WTC11 (cell line): ENCODE results near the gene NTRK1. TPM values are rescaled to one million over a fixed set of nuclear protein-coding genes. Genes with fewer than 3 reads are reported as not detected.

Experiments used
- ATAC-seq: fragments of 200-7000 bp; cut with Tn5 transposase; 2 replicates; pipeline ENCODE4 v1.10.0; 2021; ENCODE audit warnings: mild to moderate bottlenecking, moderate library complexity
- CTCF ChIA-PET: fragments of 300-600 bp; sonication (Branson Sonifier 250); formaldehyde crosslinking; loops from one replicate; lab custom pipeline; 2021; ENCODE audit warnings: antibody characterized with exemption; lab: Charles Lee
- POLR2A ChIA-PET: fragments of 350-600 bp; sonication (Branson Sonifier 250); formaldehyde crosslinking; loops from one replicate; lab custom pipeline; 2021; ENCODE audit warnings: antibody characterized with exemption; lab: Charles Lee
- DNase-seq: peaks from one replicate; pipeline ENCODE4 v3.0.0; 2021; ENCODE audit warnings: low spot score
- H3K27ac Mint-ChIP-seq: 2 replicates; pipeline ENCODE4 v1.8.0; 2021; ENCODE audit warnings: mixed read lengths
- H3K27me3 Mint-ChIP-seq: 2 replicates; pipeline ENCODE4 v1.8.0; 2021; ENCODE audit warnings: low read depth, mild to moderate bottlenecking, moderate library complexity, mixed read lengths
- H3K36me3 Mint-ChIP-seq: 2 replicates; pipeline ENCODE4 v1.8.0; 2021; ENCODE audit warnings: mixed read lengths
- H3K4me1 Mint-ChIP-seq: 2 replicates; pipeline ENCODE4 v1.8.0; 2022; ENCODE audit warnings: mixed read lengths
- H3K4me3 Mint-ChIP-seq: 2 replicates; pipeline ENCODE4 v1.8.0; 2021; ENCODE audit warnings: mild to moderate bottlenecking, moderate library complexity, mixed read lengths
- H3K9me3 Mint-ChIP-seq: 2 replicates; pipeline ENCODE4 v1.8.0; 2021; ENCODE audit warnings: mixed read lengths
- FOXP1 ChIP-seq: sonication (generic); formaldehyde crosslinking; IDR thresholded peaks from 2 replicates; pipeline ENCODE4 v1.8.0; 2022; ENCODE audit warnings: missing genetic modification reagents, mild to moderate bottlenecking, moderate library complexity, borderline replicate concordance
- FOXP4 ChIP-seq: sonication (generic); formaldehyde crosslinking; IDR thresholded peaks from 2 replicates; pipeline ENCODE4 v1.8.0; 2022; ENCODE audit warnings: mild to moderate bottlenecking, missing genetic modification reagents
- NFATC4 ChIP-seq: fragments of 250-450 bp; sonication (Bioruptor Pico); IDR thresholded peaks from 2 replicates; pipeline ENCODE4 v1.9.0; 2021; ENCODE audit warnings: mild to moderate bottlenecking
- NFE2L1 ChIP-seq: sonication (generic); formaldehyde crosslinking; IDR thresholded peaks from 2 replicates; pipeline ENCODE4 v1.8.1; 2023; ENCODE audit warnings: missing genetic modification reagents
- OVOL2 ChIP-seq: fragments of 250-450 bp; sonication (Bioruptor Pico); IDR thresholded peaks from 2 replicates; pipeline ENCODE4 v1.9.0; 2021; ENCODE audit warnings: mild to moderate bottlenecking, borderline replicate concordance
- PRDM15 ChIP-seq: sonication (generic); formaldehyde crosslinking; IDR thresholded peaks from 2 replicates; pipeline ENCODE4 v1.8.0; 2022; ENCODE audit warnings: missing genetic modification reagents
- SOX15 ChIP-seq: fragments of 250-450 bp; sonication (Bioruptor Pico); IDR thresholded peaks from 2 replicates; pipeline ENCODE4 v1.9.0; 2021; ENCODE audit warnings: mild to moderate bottlenecking
- SP1 ChIP-seq: sonication (generic); formaldehyde crosslinking; conservative IDR thresholded peaks from 2 replicates; pipeline ENCODE4 v1.8.1; 2022; ENCODE audit warnings: missing genetic modification reagents
- USF1 ChIP-seq: sonication (generic); formaldehyde crosslinking; IDR thresholded peaks from 2 replicates; pipeline ENCODE4 v1.8.0; 2022; ENCODE audit warnings: mild to moderate bottlenecking, missing genetic modification reagents
- USF2 ChIP-seq: sonication (generic); formaldehyde crosslinking; IDR thresholded peaks from 2 replicates; pipeline ENCODE4 v1.8.1; 2023; ENCODE audit warnings: mild to moderate bottlenecking, missing genetic modification reagents, moderate library complexity
- ZBTB43 ChIP-seq: sonication (generic); formaldehyde crosslinking; IDR thresholded peaks from 2 replicates; pipeline ENCODE4 v1.8.1; 2023; ENCODE audit warnings: mild to moderate bottlenecking, missing genetic modification reagents
- total RNA-seq: library from RNA; stranded (reverse); gene quantifications from 3 replicates; pipeline ENCODE4 v1.2.3, GENCODE V29; 2021

The NTRK1 gene
- total RNA-seq, 1 experiment from 2014 or later, result 0.42 TPM

- Mint-ChIP-seq H3K27ac (no peak overlapping the region), H3K9me3 (no peaks in the 10 kb centered on the region), H3K36me3 (no peaks in the 10 kb centered on the region), H3K27me3 (peaks cover 97% of the 10 kb centered on the region), H3K4me1 (peaks cover 16% of the 10 kb centered on the region), H3K4me3 (peak overlapping the region; percentile 71)
- ATAC-seq (no peak), DNase-seq (no peak)
- POLR2A ChIA-PET, result interaction anchor here (1.3 to 1.4 kb wide), 2 partner anchors 12 to 37 kb away, joined by 3 to 8 read pairs; partner anchors contain the start of gene NTRK1
- TF ChIP-seq OVOL2 (no peak), FOXP1 (CRISPR knock-in tag) (no peak), USF1 (CRISPR knock-in tag) (no peak), NFATC4 (CRISPR knock-in tag) (no peak), SOX15 (no peak), PRDM15 (CRISPR knock-in tag) (peak; percentile 33; the same call in 1 of the 2 replicates)
- CTCF ChIA-PET, result interaction anchor here (0.5 to 6.1 kb wide), 17 partner anchors 9 to 159 kb away, joined by 3 to 81 read pairs (median 6); partner anchors contain the start of genes INSRR, LRRC71 and NTRK1
Observed at GRCh38 chr1:156847591-156848460, 12.8 kb upstream of the NTRK1 start.

GRCh38 chr1:156848461-156849150 is 12.1 kb upstream of the NTRK1 start:
- H3K9me3 Mint-ChIP-seq, result no peaks in the 10 kb centered on the region
- DNase-seq, result peak; percentile 82
- H3K4me3 Mint-ChIP-seq, result peak overlapping the region; percentile 71
- POLR2A ChIA-PET, result interaction anchor here (1.3 to 1.4 kb wide), 2 partner anchors 12 to 37 kb away, joined by 3 to 8 read pairs; partner anchors contain the start of gene NTRK1
- no peaks in the 10 kb centered on the region for H3K36me3 Mint-ChIP-seq
- 0 out of 2 replicates have a peak, but pooled peaks have one; percentile 24 for TF ChIP-seq FOXP4 (CRISPR knock-in tag)
- peak; percentile 65 for TF ChIP-seq SP1 (CRISPR knock-in tag)
- TF ChIP-seq ZBTB43 (CRISPR knock-in tag), result no peak
- H3K4me1 Mint-ChIP-seq, result peaks cover 16% of the 10 kb centered on the region
- CTCF ChIA-PET, result interaction anchor here (0.5 to 6.1 kb wide), 17 partner anchors 9 to 159 kb away, joined by 3 to 81 read pairs (median 6); partner anchors contain the start of genes INSRR and NTRK1
- peak; percentile 76 for ATAC-seq
- H3K27me3 Mint-ChIP-seq, result peaks cover 97% of the 10 kb centered on the region
- no peak overlapping the region for H3K27ac Mint-ChIP-seq

GRCh38 chr1:156849151-156849496 is 11.5 kb upstream of the NTRK1 start:
- TF ChIP-seq NFE2L1, result no peak
- 0 out of 2 replicates have a peak, but pooled peaks have one; percentile 20 for TF ChIP-seq USF2 (CRISPR knock-in tag)
- Mint-ChIP-seq H3K9me3 (no peaks in the 10 kb centered on the region), H3K4me3 (peak overlapping the region; percentile 71), H3K27me3 (peaks cover 97% of the 10 kb centered on the region), H3K27ac (no peak overlapping the region), H3K36me3 (no peaks in the 10 kb centered on the region), H3K4me1 (peaks cover 13% of the 10 kb centered on the region)
- no peak for DNase-seq
- POLR2A ChIA-PET, result interaction anchor here (1.3 to 1.4 kb wide), 2 partner anchors 11 to 36 kb away, joined by 3 to 8 read pairs; partner anchors contain the start of gene NTRK1
- peak; percentile 5; the same call in 1 of the 2 replicates for ATAC-seq
- CTCF ChIA-PET, result interaction anchor here (0.7 to 6.1 kb wide), 15 partner anchors 9 to 160 kb away, joined by 4 to 81 read pairs (median 10); partner anchors contain the start of genes INSRR and NTRK1
